CD4-positive, alpha-beta T cell treated with Interferon gamma for 1 hour (primary cell): Measurements from ENCODE around the gene STRIP2.
"Not testable (repeated sequence)": the region's sequence is repeated elsewhere in the genome, so short reads cannot be mapped to it uniquely, and the experiment has no call there.

ENCODE experiments used
- DNase-seq: peaks from one replicate; pipeline ENCODE4 v3.0.0-alpha.2; 2020

STRIP2 gene

DNA sequence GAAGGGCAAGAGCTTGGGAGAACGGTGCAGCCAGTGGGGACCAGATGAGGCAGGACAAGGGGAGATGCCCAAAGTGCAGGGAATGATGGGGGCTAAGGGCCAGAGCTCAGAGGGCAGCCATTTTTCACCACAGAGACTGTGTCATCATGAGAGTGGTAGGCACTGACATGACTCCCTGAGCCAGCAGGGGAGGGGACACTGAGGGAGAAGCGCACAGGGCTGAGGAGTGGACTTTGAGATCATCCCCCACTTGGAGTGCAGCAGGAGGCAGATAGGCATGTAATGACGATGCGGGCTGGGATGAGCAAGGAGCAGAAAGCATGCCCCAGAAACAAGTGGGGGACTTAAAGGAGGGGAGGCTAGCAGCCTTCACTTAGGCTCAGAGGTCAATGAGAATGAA is 62.9 kb downstream of the STRIP2 start:
- no peak for DNase-seq

DNA sequence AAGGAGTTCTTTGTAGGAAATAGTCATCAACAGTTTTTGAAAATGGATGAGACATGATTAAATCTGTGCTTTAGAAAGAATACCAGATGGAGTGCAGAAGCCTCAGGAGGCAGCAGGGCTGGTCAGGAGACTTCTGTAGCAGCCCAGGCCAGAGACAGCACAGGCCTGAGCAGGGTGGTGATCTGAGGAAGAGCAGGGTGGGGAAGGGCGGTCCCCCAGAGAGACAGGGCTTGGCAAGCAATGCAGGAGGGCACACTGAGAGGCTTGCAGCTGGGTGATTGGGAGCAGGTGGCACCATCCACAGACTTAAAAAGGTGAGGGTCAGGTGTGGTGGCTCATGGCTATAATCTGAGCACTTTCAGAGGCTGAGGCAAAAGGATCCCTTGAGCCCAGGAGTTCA is 63.8 kb downstream of the STRIP2 start:
- no peak for DNase-seq

DNA sequence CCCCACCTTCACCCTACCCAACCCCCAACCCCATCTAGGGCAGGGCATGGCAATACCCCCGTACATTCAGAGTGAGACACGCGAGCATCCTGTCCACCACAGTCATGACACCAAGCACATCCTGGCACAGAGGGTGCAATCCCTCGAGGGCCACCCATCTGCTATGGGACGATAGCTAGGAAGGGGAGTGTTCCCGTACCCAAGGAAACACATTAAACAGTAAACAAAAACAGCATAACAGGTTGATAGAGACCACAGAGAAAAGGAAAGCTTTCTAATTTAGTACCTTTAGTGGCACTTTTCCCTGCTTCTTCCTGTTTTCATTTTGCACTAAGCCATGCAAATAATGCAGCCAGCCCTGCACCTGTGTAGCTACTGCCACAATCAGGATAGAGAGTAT is 65.8 kb downstream of the STRIP2 start:
- DNase-seq = peak; percentile 45

DNA sequence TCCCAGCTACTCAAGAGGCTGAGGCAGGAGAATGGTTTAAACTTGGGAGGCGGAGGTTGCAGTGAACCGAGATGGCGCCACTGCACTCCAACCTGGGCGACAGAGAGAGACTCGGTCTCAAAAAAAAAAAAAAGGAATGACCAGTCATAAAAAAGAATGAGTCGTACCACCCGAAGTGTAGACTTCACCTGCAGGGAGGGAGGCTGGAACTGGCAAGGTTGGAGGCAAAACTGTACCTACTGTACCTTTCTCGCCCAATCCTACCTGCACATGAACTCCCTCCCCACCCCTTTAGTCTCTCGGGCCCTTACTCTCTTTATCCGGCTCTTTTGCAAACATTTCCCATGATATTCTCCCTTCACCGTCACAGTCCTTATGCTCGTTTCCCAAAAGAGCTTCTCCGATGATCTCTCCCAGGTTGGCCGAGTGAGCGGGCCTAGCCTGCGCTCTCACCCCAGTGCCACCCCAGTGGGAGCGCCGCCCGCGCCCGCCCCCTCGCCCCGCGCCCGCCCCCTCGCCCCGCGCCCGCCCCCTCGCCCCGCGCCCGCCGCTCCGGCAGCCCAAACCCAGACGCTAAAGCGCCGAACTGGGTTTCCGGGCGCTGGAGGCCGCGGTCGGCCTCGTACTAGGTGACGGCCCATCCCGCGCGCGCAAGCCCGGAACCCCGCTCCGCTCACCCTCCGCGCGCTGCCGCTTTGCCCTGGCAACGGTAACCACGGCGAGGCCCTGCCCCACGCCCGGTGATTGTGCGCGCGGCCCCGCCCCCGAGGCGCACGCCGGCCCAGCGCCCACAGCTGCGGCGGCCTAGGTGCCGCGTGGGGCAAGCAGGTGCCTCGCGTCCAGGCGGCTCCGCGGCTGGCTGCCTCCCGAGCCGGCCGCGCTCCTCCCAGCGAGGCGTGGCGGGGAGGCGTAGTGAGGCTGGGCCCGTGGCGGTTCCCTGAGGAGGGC is 67.8 kb downstream of the STRIP2 start, which contains the start of gene SMKR1:
Gene SMKR1, plus strand, starts transcription at position 772 of the 948 bp plus-strand sequence. CDS start 294 bp downstream, outside the sequence.
- peak; percentile 95 for DNase-seq

DNA sequence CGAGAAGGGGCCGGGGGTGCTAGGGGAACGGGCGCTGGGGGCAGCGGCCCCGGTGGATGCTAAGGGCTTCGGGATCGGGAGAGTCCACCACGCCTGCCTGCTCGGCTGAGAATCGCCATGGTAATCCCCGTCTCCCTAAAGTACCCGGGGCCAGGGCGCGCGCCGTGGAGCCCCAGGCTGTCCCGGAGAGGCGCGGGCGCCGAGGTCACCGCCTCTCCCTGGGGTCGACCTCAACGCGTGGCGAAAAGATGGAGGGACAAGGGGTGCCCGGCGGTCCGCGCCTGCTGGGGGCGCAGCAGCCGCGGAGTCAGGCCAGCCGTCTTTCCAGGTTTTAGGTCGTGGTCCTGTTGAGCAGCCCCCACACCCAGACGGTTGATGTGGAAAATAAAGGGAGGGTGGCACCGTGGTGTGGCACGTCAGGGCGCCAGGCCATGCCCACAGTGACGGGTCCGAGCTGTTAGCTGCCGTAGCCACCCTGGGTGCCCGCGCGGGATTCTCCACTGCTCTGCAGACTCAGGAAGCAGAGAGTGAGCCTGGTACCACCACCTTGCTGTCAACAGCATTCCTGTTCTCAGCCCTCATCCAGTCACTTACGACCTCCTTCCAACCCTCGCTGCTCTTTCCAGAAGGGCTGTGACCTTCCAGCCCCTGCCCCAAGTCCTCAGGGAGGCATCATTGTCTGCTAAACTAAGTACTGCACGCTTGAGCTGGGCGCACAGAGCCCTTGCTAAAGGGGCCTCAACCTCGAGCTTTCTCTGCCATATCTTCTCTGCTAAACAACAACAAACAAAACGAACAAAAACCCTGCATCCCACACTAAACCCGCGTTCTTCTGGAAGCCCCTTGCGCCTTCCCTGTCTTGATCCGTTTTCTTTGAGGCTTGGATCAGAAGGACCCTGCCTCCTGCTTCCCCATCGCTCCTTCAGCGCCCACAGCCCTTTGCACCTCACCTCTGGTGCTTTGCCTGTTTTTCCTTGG is 68.8 kb downstream of the STRIP2 start:
- DNase-seq = no peak

DNA sequence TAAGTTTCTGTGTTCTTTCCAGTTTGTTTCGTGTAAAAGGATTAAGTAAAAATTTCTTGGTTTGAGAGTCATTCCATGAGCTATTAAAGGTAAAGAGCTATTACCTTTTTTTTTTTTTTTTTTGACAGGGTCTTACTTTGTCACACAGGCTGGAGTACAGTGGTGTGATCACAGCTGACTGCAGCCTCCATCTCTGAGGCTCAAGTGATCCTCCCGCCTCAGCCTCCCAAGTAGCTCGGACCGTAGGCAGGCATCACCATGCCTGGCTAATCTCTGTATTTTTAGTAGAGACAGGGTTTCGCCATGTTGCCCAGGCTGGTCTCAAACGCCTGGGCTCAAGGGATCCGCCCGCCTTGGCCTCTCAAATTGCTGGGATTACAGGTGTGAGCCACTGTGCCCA is 69.5 kb downstream of the STRIP2 start:
- DNase-seq = no peak

DNA sequence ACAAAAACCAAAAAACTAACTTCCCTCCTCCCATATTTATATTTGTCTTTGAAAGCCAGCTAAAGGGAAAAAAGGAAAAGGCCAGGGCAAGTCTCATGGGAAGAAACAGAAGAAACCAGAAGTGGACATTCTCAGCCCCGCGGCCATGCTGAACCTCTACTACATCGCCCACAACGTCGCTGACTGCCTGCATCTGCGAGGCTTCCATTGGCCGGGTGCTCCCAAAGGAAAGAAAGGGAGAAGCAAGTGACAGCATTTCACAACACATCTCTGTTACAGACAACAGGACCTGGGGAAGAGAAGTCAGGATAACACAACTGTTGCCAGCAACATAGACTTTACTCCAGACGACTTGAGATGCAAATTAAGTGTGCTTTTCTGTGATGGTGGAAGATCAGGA is 78.0 kb downstream of the STRIP2 start:
- no peak for DNase-seq

DNA sequence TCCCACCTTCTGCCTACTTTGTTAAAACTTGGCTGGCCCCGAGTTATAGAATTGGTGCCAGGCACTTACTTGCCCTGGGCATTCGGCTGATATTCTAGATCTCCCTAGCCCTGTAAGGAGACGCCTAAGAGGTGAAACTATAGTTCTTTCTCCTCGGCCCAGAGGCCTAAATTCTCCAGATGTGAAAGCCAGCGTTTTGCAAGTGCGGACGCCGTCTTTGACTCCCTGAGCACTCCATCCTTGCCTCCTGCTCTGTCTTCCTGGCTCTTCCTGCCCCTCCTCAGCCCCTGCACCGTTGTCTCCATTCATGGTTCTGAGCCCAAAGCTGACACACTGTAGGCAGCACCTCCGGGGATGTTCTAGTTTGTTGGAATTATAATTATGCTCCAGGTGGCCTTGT is 79.3 kb downstream of the STRIP2 start:
- no peak for DNase-seq

DNA sequence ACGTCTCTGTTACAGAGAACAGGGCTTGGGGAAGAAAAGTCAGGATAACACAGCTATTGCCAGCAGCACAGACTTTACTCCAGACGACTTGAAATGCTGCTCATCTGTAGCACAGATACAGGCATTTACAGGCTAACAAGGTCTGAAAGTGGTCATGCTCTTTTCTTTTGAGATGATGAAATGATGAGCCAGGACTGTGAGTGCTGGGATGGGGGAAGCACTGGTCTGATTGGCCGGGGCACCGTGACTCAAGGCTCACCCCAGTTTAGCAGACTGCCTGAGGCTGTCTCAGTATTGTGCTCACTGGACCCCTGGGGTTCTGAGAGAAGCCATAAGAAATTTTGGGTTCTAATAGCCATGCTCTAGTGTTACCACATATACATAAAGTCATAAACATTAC is 80.5 kb downstream of the STRIP2 start:
- no peak for DNase-seq

DNA sequence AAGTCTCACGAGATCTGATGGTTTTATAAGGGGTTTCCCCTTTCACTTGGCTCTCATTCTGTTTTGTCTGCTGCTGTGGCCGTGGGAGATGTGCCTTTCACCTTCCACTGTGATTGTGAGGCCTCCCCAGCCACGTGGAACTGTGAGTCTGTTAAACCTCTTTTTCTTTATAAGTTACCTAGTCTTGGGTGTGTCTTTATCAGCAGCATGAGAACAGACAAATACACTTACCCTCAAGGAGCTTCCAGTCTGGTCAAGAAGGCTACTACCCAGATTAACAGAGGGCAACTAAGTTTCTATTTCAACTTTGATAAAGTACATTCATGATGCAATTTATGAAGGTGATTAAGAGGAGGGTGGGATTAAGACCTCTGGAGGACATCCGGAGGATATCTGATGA is 81.1 kb downstream of the STRIP2 start:
- DNase-seq = no peak

DNA sequence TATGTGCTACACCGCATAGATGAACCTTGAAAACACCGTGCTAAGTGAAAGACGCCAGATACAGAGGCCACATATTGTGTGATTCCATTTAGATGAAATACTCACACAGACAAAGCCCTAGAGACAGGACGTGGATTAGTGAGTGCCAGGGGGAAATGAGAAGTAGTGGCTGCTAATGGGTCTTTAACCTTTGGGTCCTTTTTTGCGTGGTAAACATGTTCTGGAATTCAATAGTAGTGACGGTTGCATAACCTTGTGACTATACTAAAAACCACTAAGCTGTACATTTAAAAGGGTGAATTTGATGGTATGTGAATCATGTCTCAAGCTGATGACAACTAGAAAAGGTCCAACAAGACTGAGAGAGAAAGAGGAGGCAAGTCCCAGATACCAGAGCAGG is 83.7 kb downstream of the STRIP2 start:
- DNase-seq = no peak

DNA sequence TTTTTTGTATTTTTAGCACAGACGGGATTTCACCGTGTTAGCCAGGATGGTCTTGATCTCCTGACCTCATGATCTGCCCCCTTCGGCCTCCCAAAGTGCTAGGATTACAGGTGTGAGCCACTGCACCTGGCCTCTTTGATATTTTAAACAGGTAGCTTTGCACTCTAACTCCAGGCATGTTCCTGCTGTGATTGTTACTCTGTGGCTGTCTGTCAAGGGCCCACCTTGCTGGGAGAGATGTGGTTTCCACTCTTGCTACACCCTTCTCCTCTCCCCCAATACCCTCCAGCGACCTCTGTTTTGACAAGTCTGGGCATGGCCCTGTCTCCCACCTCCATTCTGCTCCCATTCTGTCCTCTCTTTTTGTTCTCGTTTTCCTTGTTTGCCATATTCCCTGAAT is 85.2 kb downstream of the STRIP2 start:
- DNase-seq = no peak

DNA sequence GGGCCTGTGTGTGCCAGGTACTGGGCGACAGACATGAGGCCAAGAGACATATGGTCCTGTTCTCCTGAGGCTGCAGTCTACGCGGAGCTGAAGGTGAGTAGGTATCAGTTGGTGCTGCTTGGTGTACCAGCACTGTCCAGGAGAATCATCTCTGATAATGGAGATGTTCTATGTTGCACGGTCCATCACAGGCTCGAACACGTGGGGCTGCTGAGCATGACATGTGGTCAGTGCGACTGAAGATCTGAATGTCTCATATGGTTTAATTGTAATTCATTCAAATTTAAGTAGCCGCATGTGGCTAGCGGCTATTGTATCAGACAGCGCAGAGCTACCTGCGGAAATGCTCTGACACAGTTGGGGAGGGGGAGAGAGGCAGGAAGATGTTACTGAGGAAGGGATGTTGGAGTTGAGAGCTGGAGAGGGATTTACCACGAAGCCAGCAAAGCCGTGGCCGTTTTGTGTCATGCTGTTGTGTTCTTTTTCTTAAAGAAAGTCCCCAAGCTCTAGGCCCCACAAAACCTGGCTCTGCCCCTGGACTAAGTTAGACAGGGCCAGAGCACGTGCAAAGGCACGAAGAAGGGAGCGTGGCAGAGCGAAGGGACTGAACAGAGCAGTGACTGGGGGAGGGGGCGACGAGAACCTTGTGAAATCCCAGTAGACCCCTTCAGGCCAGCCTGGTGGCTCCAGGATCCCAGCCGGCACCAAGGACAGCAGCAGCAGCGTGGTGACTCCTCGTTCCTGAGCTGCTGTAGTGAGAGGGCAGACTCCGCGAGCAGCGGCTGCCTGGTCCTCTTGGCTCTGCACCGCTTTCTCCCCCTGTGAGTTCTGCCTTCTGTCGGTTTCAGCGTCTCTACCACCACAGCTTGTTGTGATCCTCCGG is 88.1 kb downstream of the STRIP2 start:
- DNase-seq = no peak

DNA sequence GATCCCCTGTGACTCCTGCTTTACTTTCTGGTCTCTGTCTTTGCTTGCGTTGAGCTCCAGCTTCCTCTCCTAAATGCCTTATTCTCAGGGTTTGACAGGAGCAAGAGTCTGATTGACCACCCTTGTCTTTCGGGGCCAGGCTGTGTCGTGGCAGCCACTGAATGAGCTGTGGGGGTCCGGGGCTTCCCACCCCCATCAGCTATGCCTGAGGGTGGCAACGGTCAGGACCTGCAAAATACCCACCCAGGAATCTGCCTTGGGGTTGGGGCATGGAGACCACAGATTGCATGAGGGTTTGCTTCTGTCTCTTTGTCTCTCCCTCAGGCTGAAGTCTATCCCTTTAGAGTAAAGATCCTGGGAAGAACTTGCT is 88.7 kb downstream of the STRIP2 start:
- DNase-seq = no peak

DNA sequence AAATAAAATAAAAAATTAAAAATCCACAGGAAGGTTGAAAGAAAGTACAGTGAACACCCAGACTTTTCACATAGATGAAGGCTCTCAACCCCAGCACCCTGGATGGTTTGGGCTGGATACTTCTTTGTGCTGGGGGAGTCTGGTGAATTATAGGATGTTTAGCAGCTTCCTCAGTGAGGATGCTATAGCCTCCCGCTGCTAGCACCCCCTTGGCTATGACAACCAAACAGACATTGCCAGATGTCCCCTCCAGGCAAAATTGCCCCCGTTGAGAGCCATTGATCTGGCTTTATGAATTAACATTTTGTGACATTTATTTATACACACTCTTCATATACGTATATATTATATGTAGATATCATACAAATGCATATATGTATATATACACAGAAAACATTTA is 89.7 kb downstream of the STRIP2 start:
- DNase-seq = no peak

DNA sequence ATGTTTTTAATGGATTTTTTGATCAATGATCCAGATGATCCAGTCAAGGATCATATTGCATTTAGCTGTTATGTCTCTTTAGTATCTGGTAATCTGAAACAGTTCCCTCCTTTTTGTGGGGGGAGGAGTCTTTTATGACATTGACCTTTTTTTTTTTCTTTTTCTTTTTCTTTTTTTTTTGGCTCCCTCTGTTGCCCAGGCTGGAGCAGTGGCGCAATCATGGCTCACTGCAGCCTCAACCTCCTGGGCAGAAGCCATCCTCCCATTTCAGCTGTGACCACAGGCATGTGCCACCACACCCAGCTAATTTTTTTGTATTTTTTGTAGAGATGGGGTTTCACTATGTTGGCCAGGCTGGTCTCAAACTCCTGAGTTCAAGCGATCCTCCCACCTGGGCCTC is 90.2 kb downstream of the STRIP2 start:
- not testable (repeated sequence) for DNase-seq

DNA sequence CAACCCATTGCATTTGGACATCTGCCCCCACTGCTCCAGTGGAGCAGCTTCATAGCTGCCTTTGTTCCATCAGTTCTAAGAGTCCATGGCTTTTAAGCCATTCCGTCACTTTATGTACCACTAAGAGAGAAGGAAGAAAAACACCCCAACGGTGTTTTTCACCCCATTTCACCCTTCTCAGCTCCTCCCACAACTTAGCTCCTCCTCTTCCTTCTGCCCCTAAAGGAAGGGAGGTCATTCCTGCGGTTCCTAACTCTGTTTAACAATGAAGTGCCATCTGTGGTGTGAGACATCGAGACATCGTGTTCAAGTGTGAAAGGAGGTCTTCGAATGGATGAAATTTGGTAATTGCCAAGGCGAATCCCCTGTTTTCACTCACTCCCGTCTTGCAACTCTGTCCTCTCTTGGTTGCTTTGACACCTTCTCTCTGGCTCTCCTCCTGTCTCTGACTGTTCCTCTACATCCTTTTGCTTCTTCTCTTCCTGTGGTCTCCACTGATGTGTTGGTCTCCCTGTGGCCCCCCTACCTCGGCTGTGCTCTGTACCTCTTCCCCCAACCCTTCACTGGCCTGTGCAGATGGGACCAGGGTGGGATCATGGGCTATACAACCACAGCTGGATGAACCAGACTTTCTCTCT is 91.1 kb downstream of the STRIP2 start:
- DNase-seq = no peak

DNA sequence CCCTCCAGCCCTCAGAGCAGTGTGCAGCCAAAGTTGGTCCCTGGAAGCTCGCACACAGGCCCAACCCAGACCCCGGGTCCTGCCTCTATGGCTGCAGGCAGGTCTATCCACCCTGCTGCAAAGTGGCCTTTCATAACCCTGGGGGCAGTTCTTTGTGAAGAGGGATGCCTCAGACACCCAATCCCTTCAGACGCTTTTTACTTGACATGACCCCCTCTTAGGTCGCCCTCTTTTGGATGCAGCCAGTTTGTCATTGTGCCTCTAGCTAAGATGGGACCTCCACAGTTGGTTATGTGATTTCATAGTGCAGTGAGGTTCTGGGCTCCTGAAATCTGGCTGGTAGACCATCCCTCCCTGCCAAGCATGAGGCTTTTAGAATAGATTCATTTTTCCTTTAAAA is 95.4 kb downstream of the STRIP2 start:
- no peak for DNase-seq

DNA sequence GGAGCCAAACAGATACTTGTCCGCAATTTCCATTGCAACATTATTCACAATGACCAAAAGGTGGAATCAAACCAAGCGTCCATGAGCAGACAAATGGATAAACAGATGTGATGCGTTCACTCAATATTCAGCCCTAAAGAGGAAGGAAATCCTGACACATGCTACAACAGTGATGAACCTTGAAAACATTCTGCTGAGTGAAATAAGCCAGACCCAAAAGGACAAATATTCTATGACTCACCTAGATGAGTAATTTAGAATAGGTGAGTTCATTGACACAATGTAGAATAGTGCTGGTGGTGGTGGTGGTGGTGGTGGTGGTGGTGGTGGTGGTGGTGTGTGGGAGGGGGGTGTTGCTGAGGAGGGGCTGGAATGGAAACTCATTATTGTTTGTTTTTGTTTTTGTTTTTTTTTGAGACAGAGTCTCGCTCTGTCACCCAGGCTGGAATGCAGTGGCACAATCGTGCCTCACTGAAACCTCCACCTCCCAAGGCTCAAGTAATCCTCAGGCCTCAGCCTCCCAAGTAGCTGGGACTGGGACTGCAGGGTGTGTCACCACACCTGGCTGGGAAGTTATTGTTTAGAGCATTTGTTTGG is 96.7 kb downstream of the STRIP2 start:
- DNase-seq = no peak

DNA sequence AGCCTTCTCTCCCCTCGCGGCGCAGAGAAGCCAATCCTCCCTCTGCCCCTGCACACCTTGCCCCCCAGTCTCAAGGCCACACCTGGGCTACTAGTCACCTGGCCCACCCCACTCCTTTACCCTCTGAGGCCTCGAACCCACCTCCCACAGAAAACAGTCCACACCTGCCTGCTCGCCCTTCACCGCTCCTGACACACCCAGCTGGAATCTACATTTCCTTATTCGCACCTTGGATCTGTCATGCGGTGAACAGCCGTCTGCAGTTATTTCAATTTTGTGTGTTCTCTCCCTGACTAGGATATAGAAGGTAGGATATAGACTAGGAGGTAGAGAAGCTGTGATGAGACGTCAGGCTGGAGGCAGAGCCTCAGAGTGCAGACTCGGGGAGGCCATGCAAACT is 97.5 kb downstream of the STRIP2 start:
- DNase-seq = no peak

DNA sequence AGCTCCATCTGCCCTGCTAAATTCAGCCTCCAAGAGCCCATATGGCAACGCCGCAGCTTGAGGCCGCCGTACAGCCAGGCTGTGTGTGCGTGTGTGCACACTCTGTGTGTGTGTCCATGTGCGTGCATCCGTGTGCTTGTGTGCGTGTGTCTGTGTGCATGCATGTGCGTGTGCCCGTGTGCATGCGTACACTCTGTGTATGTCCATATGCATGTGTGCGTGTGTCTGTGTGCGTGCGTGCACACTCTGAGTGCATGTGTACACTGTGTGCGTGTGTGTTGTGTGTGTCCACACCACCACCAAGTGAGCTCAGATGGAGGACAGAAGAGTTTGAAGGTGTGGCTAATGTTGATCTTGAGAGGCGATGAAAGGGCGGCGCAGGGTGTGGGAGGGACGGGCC is 98.1 kb downstream of the STRIP2 start:
- DNase-seq = no peak
